Measurements from ENCODE around the gene PIGQ.

PIGQ gene

GRCh38 chr16:572865-573650 lies 3.3 kb downstream of the PIGQ start:
- no peak for DNase-seq

- no peak for DNase-seq
Measured at GRCh38 chr16:574021-574760, 4.4 kb downstream of the PIGQ start.

DNA sequence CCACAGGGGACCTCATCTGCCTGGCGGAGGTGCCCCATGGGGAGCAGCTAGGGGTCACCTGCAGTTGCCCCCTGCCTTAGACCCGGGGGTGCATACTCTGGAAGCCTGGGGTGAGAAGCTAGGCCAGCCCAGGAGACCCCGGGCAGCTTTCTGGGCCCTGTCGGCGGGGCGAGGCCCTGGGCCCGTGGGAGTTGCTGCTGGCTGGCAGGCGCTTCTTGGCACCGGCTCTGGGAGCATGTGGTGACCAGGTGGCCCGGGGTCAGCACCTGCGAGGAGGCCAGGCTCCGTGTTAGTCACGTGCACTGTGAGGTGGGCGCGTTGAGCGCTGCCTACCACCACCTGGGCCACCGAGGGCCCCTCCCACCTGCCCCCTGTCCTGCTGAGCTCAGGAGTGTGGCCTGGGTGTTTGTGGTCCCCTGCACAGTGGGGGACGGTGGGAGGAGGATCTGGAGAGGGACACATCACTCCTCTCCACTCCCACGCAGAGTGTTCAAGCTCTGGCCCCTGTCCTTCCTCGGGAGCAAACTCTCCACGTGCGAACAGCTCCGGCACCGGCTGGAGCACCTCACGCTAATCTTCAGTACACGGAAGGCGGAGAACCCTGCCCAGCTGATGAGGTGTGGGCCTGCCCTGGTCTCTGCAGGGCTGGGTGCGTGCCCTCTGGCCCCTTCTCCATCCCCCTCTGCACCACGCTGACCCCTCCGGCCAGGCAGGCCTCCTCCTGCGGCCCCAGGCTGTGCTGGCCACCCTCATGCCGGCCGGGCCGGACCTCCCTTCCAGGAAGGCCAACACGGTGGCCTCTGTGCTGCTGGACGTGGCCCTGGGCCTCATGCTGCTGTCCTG lies 5.8 kb downstream of the PIGQ start:
- no peak for DNase-seq

DNA sequence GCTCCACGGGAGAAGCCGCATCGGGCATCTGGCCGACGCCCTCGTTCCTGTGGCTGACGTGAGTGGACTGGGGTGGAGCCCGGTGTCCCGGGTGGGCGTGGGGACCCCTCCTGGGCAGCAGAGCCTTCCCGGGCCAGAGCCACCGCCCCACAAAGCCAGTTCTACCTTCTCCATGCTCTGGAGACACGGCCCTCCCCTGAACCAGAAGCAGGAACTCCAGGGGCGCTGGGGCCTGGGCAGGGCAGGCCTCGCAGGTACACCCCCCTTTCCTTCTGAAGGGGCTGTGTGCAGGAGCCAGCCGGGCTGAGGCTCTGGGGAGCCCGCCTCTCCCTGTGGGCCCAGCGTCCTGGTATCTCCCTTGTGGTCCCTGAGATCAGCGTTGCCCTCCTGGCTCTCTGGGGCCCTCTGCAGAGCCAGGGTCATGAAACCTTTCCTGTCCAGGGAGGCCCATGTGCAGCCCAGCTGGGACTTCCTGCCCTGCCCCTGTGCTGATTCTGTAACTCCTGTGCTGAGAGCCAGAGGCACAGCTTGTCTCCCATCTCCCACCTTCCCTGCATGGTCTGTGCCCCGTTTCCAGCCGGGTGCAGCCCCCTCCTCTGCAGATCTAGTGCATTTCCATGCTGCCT lies 6.5 kb downstream of the PIGQ start:
- DNase-seq = no peak

- no peak for DNase-seq
Measured at GRCh38 chr16:576823-577201, 7.0 kb downstream of the PIGQ start.

- DNase-seq = no peak
Measured at GRCh38 chr16:577796-578195, 8.0 kb downstream of the PIGQ start.

DNA sequence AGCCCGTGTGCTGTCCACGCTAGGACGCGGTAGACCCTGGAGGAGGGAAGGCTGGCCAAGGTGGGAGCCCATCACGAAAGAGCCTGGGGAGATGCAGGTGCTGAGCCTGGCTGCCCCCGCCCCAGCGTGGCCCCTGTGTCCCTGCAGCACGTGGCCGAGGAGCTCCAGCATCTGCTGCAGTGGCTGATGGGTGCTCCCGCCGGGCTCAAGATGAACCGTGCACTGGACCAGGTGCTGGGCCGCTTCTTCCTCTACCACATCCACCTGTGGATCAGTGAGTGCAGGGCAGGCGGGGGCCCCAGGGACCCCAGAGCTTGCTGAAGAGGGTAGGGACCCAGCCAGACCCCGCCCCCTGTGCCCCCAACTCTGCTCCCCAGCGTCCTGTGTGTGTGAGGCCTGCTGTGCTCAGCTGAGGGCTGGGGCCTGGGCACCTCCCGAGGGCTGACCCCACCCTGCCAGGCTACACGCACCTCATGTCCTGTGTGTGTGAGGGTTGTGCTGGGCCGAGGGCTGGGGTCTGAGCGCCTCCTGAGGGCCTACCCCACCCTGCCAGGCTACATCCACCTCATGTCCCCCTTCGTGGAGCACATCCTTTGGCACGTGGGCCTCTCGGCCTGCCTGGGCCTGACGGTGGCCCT lies 8.6 kb downstream of the PIGQ start:
- DNase-seq = no peak

GRCh38 chr16:578870-579405 lies 9.2 kb downstream of the PIGQ start:
- peak; percentile 21 for DNase-seq

DNA sequence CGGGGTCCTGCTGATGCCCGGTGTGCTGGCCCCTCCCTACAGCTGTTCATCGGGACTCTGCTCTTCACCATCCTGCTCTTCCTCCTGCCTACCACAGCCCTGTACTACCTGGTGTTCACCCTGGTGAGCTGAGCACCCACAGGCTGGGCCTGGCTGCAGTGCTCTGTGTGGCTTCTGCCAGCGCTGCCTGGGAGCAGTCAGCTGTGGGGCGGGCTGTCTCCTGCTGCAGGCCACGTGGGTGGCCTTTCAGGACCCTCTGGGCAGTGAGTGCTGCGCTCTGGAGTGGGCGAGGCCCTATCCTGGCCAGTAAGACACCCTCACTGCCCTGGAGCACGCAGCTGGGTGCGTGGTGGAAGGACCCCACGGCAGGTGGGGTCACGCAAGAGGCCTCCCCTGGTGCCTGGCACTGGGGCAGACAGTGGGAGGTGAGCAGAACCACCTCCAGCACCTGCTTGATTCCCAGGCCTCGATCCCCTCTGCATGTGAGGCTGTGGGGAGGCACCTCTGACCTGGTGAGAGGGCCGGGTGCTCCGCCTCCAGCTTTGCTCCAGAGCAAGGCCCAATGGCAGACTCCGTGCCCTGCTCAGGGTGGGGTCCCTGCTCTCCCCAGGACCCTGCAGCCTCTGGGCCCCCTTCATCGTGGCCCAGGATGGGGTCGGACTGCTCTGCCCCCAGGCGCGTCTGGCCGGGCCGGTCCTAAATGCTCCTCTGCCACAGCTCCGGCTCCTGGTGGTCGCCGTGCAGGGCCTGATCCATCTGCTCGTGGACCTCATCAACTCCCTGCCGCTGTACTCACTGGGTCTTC lies 10.6 kb downstream of the PIGQ start:
- no peak for DNase-seq

DNA sequence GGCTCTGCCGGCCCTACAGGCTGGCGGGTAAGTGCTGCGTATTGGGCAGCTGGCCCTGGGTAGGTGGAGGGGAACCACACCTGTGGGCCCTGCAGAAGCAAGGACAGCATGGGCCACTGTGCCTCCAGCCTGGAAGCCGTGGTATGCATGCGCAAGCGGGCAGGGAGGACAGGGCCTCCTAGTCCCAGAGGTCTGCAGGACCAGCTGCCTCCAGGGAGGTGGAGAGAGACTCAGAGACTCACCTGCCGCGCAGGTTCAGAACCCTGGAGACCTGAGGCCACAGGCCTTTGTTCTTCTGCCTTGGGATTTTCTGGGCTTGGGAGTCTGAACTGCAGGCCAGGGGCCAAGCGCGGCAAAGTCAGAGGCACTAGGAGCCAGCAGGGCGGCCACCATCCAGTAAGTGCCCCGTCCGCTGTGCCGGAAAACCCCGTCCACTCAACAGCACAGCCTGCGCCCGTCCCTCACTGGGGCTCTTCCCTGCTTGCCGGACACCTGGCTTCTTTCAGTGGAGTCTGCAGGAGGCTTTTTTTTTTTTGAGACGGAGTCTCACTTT lies 11.3 kb downstream of the PIGQ start:
- no peak for DNase-seq

DNA sequence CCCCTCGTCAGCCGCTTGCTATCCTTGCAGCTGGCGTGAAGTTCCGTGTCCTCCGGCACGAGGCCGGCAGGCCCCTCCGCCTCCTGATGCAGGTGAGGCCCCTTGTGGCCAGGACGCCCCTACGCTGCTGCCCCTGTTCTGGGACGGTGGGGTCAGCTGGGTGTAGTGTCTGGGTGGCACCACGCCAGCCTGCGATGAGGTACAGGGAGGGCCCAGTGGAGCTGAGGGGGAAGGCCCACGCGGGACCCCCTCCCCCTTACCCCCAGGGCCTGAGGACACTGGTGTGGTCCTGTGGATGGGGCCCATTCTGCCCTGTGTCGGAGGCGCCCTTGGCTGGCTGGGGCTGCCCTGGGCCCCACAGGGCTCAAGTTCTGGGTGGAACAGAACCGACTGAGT lies 12.4 kb downstream of the PIGQ start:
- DNase-seq = no peak

DNA sequence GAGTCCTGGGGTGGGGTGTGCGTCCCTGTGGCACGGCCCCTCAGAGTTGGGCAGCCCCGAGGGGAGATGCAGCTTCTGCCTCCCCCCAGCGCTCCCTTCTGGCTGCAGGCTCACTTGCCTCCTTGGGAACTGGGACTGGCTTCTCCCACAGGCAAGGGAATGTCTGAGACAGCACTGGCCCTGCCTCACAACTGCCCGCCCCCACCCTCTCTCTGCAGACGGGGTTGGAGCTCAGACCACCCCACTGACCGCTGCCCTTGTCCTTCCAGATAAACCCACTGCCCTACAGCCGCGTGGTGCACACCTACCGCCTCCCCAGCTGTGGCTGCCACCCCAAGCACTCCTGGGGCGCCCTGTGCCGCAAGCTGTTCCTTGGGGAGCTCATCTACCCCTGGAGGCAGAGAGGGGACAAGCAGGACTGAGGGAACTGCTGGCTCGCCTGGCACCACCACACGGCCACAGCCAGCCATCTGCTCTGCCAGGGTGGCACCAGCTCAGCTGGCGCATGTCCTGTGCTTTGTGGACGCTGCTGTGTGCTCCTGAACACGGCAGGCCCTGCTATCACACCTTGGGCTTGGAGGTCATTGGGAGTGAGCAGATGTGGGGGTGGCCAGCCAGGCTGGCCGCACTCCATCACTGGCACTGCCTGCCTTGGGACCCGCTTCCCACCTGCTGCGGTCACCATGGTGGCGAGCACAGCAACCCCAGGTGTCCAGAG lies 13.0 kb downstream of the PIGQ start:
- no peak for DNase-seq

DNA sequence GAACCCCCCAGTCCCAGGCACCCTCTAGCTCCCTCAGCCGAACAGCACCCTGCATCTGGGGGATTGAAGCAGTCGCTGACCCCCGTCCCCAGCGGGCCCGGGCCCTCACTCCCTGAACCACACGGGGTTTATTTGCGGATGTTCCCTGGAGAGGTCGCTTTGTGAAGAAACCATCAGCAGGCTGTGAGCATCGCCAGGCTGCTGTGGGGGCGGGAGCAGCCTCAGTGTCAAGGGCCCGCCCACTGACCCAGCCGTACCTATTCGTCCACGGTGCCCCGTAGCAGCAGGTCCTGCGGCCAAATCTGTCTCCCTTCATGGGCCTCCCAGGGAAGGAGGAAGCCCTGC lies 13.7 kb downstream of the PIGQ start:
- DNase-seq = no peak

- no peak for DNase-seq
Measured at GRCh38 chr16:583815-584591, 14.2 kb downstream of the PIGQ start.

- DNase-seq = peak; percentile 18
Measured at GRCh38 chr16:585351-585750, 15.6 kb downstream of the PIGQ start.

DNA sequence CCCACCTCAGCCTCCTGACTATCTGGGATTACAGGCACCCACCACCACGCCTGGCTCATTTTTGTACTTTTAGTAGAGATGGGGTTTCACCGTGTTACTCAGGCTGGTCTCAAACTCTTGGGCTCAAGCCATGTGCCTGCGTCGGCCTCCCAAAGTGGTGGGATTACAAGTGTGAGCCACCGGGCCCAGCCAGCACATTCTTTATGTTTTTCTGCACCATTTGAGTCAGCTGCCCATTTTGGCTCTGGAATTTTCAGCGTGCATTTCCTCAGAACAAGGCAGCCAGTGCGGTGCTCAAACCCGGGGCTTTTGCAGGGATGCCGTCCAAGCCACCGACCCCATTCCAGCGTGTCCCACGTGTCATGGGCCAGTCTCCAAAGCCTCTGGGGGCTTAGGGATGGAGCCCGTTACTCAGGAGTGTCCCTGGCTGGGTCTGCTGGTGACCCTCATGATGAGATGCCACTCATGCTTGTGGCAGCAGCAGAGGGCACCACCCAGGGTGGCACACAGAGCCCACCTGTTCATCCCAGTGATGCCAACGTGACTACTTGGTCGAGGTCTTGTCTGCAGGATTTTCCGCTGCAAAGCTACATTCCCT lies 16.4 kb downstream of the PIGQ start:
- no peak for DNase-seq

GRCh38 chr16:586645-587590 lies 17.1 kb downstream of the PIGQ start:
- no peak for DNase-seq

GRCh38 chr16:588639-588888 lies 18.8 kb downstream of the PIGQ start:
- peak; percentile 32 for DNase-seq
